ENCODE data around the gene TTLL7. TPM values are rescaled to one million over a fixed set of nuclear protein-coding genes. Genes with fewer than 3 reads are reported as not detected.

Gene TTLL7
- total and polyA plus RNA-seq, 9 of the 15 experiments (the other 6 are each of a cell fraction or from before 2014, with no cell fraction given), result 0.63 to 2.6 (median 1.7) TPM

GRCh38 chr1:83998498-83999315 is at the start of gene TTLL7 (continued):
- no peak for TF ChIP-seq ZNF740 (CRISPR knock-in tag; IDR thresholded peaks at IDR 0.05)
- peak in 1 of 2 experiments; percentile 44; a peak in 1 of 4 replicates for TF ChIP-seq ZNF740 (tag; IDR thresholded peaks at IDR 0.05)
- TF ChIP-seq AFF1 (IDR thresholded peaks at IDR 0.05; ENCODE audit: low read depth in 1 of 2, partially characterized antibody in 2 of 2), result no peak
- TF ChIP-seq NFIC (IDR thresholded peaks at IDR 0.05), result peak; percentile 49; the same call in 1 of the 2 replicates
- no peak for TF ChIP-seq CBX5 (IDR thresholded peaks at IDR 0.05; ENCODE audit: borderline replicate concordance, low read depth)
- no peak for TF ChIP-seq LARP7 (IDR thresholded peaks at IDR 0.05)
- TF ChIP-seq NCOA1 (IDR thresholded peaks at IDR 0.05; ENCODE audit: low read depth), result no peak
- TF ChIP-seq ZKSCAN1 (IDR thresholded peaks at IDR 0.05; ENCODE audit: low read depth, low read length), result no peak
- TF ChIP-seq TCF7L2 (IDR thresholded peaks at IDR 0.05; ENCODE audit: low read depth, low read length), result peak; percentile 85
- no peak for TF ChIP-seq DNMT1 (IDR thresholded peaks at IDR 0.05)
- TF ChIP-seq ETV5 (CRISPR knock-in tag; IDR thresholded peaks at IDR 0.05; ENCODE audit: low read depth), result peak; percentile 36; the same call in 1 of the 2 replicates
- no peak for TF ChIP-seq IRF2 (CRISPR knock-in tag; IDR thresholded peaks at IDR 0.05)
- no peak for TF ChIP-seq NCOA2 (IDR thresholded peaks at IDR 0.05; ENCODE audit: partially characterized antibody in 2 of 2)
- TF ChIP-seq SRF (CRISPR knock-in tag; IDR thresholded peaks at IDR 0.05), result no peak
- no peak for TF ChIP-seq HMG20A (CRISPR knock-in tag; conservative IDR thresholded peaks at IDR 0.05)
- TF ChIP-seq ZNF695 (CRISPR knock-in tag; IDR thresholded peaks at IDR 0.05), result no peak
- TF ChIP-seq ZNF384 (IDR thresholded peaks at IDR 0.05; ENCODE audit: low read depth, low read length), result no peak
- TF ChIP-seq ZNF184 (CRISPR knock-in tag; IDR thresholded peaks at IDR 0.05), result no peak
- TF ChIP-seq EP400 (IDR thresholded peaks at IDR 0.05), result peak; percentile 40; the same call in 1 of the 2 replicates
- no peak for TF ChIP-seq ELF1 (tag; IDR thresholded peaks at IDR 0.05)
- TF ChIP-seq STAT6 (CRISPR knock-in tag; IDR thresholded peaks at IDR 0.05), result no peak
- no peak for TF ChIP-seq ZNF212 (CRISPR knock-in tag; IDR thresholded peaks at IDR 0.05)
- no peak for TF ChIP-seq ELF4 (CRISPR knock-in tag; IDR thresholded peaks at IDR 0.05)
